Fibroblast of lung (primary cell): ENCODE data around the gene ALDH4A1. TPM values are rescaled to one million over a fixed set of nuclear protein-coding genes. Genes with fewer than 3 reads are reported as not detected.

Source experiments
- DNase-seq, 2 donors: peaks; one replicate each; pipeline versions ENCODE4 v3.0.0 to v3.0.0-alpha.2; 2010; ENCODE audit warnings: low read depth in 2 of 2
- H2AFZ ChIP-seq: 2 replicates; pipeline ENCODE4 v1.5.1; 2012; ENCODE audit warnings: low read length, control low read depth, inconsistent platforms
- H3K27ac ChIP-seq: 2 replicates; pipeline ENCODE4 v1.5.1; 2011; ENCODE audit warnings: low read length, control low read depth; ENCODE audit not compliant: insufficient read depth
- H3K27me3 ChIP-seq: 2 replicates; pipeline ENCODE4 v1.5.1; 2011; ENCODE audit warnings: mild to moderate bottlenecking, low read length; ENCODE audit not compliant: control insufficient read depth, insufficient read depth
- H3K36me3 ChIP-seq: 2 replicates; pipeline ENCODE4 v1.5.1; 2011; ENCODE audit warnings: low read length; ENCODE audit not compliant: control insufficient read depth, insufficient read depth
- H3K4me1 ChIP-seq: 2 replicates; pipeline ENCODE4 v1.5.1; 2011; ENCODE audit warnings: low read length; ENCODE audit not compliant: control insufficient read depth, insufficient read depth; ENCODE audit errors: extremely low read depth
- H3K4me2 ChIP-seq: 2 replicates; pipeline ENCODE4 v1.5.1; 2011; ENCODE audit warnings: low read length, control low read depth; ENCODE audit not compliant: insufficient read depth; ENCODE audit errors: extremely low read depth
- H3K4me3 ChIP-seq, 4 experiments: fragments of 200-600 bp in 1 of 4; sonication (generic) in 1 of 4; replicated peaks in 1 of 4; 2 replicates each; pipeline ENCODE4 v1.5.1; 2011 to 2016; ENCODE audit warnings: low read length in 4 of 4, low read depth in 3 of 4, mild to moderate bottlenecking in 3 of 4, control low read depth in 2 of 4, inconsistent platforms in 1 of 4, mixed read lengths in 1 of 4; ENCODE audit not compliant: insufficient read depth in 1 of 4; ENCODE audit errors: control extremely low read depth in 1 of 4
- H3K79me2 ChIP-seq: 2 replicates; pipeline ENCODE4 v1.5.1; 2012; ENCODE audit warnings: mild to moderate bottlenecking, low read length, inconsistent platforms; ENCODE audit not compliant: control insufficient read depth, insufficient read depth
- H3K9ac ChIP-seq: 2 replicates; pipeline ENCODE4 v1.5.1; 2011; ENCODE audit warnings: mild to moderate bottlenecking, low read length, control low read depth; ENCODE audit not compliant: insufficient read depth
- H3K9me3 ChIP-seq: 2 replicates; pipeline ENCODE4 v1.5.1; 2012; ENCODE audit warnings: low read depth, low read length; ENCODE audit not compliant: control insufficient read depth, insufficient read depth
- H4K20me1 ChIP-seq: 2 replicates; pipeline ENCODE4 v1.5.1; 2011; ENCODE audit warnings: low read length; ENCODE audit not compliant: control insufficient read depth, insufficient read depth; ENCODE audit errors: extremely low read depth
- EZH2 ChIP-seq: IDR thresholded peaks from 2 replicates; pipeline ENCODE4 v1.5.1; 2012; ENCODE audit warnings: low read length, control low read depth, mild to moderate bottlenecking; ENCODE audit errors: missing control alignments
- polyA plus RNA-seq, 2 donors: library from polyadenylated mRNA; depleted of rRNA in 1 of 2; stranded (reverse) in 1 of 2; unstranded in 1 of 2; fragments of >200 nt; gene quantifications; 2 replicates each; pipeline ENCODE4 v1.2.1, GENCODE V29; 2011 to 2012; ENCODE audit warnings: missing spikeins in 1 of 2
- total RNA-seq: library from RNA; depleted of rRNA; stranded (reverse); fragments of >200 nt; gene quantifications from 2 replicates; pipeline ENCODE4 v1.2.1, GENCODE V29; 2014
- TF ChIP-seq, protein P1 (sequence below), 2 donors: IDR thresholded peaks in 1 of 2; conservative IDR thresholded peaks in 1 of 2; 1 replicate in 1 of 2; 2 replicates in 1 of 2; pipeline ENCODE4 v1.5.1; 2011 to 2012; ENCODE audit warnings: low read length in 2 of 2, control low read depth in 1 of 2, inconsistent platforms in 1 of 2, low read depth in 1 of 2, mild to moderate bottlenecking in 1 of 2

Gene ALDH4A1
- total and polyA plus RNA-seq, 2 donors (not counting 1 experiment from before 2014, with no cell fraction given) = 6.9 to 11.9 TPM

DNA sequence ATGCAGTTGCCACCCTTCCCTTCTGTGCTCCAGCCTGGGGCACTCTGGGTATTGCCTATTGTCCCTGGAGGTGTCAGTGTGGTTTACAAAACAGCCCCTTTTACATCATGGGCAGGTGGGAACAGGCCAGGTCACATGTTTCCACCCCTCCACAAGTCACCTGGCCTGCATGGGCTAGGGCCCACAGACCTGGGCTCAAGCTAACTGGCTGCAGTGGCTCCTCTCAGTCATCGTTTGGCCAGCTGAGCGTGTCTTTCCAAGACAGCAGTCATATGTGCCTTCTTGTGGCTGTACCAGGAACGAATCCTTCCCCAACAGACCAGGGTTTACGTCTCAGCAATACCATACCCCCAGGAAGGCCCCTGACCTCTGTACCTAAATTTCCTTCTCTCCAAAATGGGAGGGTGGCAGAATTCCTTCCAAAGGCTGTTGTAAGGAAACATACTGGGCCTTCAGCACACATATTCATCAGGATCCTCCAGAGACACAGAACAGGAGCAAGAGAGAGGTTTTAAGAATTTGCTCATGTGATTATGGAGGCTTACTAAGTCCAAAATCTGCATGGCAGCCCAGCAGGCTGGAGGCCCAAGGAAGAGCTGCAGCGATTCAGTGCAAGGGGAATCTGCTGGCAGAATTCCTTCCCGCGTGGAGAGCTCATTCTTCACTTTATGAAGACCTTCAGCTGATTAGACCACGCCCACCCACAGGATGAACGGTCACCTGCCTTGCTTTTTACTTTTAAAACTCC lies 32.3 kb downstream of the ALDH4A1 start:
- DNase-seq = no peak
- Histone ChIP-seq H3K27me3 (peaks cover 3% of the 10 kb centered on the region), H3K9me3 (no peaks in the 10 kb centered on the region), H3K4me1 (no peaks in the 10 kb centered on the region), H3K27ac (no peak overlapping the region), H3K9ac (no peak overlapping the region), H3K36me3 (no peaks in the 10 kb centered on the region), H3K79me2 (no peaks in the 10 kb centered on the region), H3K4me3 (no peak overlapping the region), H2AFZ (no peak overlapping the region), H3K4me2 (no peak overlapping the region), H4K20me1 (no peaks in the 10 kb centered on the region)
- TF ChIP-seq, protein P1, sequence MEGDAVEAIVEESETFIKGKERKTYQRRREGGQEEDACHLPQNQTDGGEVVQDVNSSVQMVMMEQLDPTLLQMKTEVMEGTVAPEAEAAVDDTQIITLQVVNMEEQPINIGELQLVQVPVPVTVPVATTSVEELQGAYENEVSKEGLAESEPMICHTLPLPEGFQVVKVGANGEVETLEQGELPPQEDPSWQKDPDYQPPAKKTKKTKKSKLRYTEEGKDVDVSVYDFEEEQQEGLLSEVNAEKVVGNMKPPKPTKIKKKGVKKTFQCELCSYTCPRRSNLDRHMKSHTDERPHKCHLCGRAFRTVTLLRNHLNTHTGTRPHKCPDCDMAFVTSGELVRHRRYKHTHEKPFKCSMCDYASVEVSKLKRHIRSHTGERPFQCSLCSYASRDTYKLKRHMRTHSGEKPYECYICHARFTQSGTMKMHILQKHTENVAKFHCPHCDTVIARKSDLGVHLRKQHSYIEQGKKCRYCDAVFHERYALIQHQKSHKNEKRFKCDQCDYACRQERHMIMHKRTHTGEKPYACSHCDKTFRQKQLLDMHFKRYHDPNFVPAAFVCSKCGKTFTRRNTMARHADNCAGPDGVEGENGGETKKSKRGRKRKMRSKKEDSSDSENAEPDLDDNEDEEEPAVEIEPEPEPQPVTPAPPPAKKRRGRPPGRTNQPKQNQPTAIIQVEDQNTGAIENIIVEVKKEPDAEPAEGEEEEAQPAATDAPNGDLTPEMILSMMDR (conservative IDR thresholded peaks at IDR 0.05 in 1 of 2, IDR thresholded peaks at IDR 0.05 in 1 of 2; ENCODE audit: low read depth in 1 of 2, low read length in 2 of 2) = no peak
- no peak for TF ChIP-seq EZH2

GRCh38 chr1:18868801-18869424 lies 33.4 kb downstream of the ALDH4A1 start:
- H3K4me2 ChIP-seq = no peak overlapping the region
- no peaks in the 10 kb centered on the region for H3K9me3 ChIP-seq
- H3K79me2 ChIP-seq = no peaks in the 10 kb centered on the region
- no peak for TF ChIP-seq EZH2
- TF ChIP-seq, protein P1 (conservative IDR thresholded peaks at IDR 0.05 in 1 of 2, IDR thresholded peaks at IDR 0.05 in 1 of 2; ENCODE audit: low read depth in 1 of 2, low read length in 2 of 2) = no peak
- no peak overlapping the region for H2AFZ ChIP-seq
- no peaks in the 10 kb centered on the region for H3K36me3 ChIP-seq
- no peaks in the 10 kb centered on the region for H4K20me1 ChIP-seq
- H3K9ac ChIP-seq = no peak overlapping the region
- no peak overlapping the region for H3K4me3 ChIP-seq
- H3K27ac ChIP-seq = no peak overlapping the region
- no peaks in the 10 kb centered on the region for H3K4me1 ChIP-seq
- peaks cover 3% of the 10 kb centered on the region for H3K27me3 ChIP-seq
- DNase-seq = no peak

DNA sequence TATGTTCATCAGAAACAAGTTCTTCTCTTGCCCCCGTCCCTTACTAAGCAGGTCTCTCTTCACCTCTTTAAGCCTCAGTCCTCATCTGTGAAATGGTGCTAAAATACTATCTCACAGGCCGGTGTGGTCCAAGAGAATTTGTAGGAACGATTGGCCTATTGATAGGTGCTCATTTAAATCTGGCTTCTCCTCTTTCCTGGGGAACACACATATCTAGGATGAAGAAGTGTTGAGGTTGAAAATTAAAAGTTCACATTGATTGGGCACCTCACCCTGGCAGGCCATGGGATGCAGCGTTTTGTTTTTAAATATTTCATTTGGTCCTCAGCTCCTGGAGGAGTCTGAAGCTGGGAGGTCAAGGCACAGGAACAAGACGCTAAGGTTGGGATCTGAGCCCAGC lies 34.0 kb downstream of the ALDH4A1 start:
- TF ChIP-seq EZH2 = no peak
- TF ChIP-seq, protein P1 (conservative IDR thresholded peaks at IDR 0.05 in 1 of 2, IDR thresholded peaks at IDR 0.05 in 1 of 2; ENCODE audit: low read depth in 1 of 2, low read length in 2 of 2) = no peak
- H3K27ac ChIP-seq = no peak overlapping the region
- no peaks in the 10 kb centered on the region for H3K36me3 ChIP-seq
- H2AFZ ChIP-seq = no peak overlapping the region
- no peak overlapping the region for H3K9ac ChIP-seq
- H3K4me3 ChIP-seq = no peak overlapping the region
- H3K4me1 ChIP-seq = no peaks in the 10 kb centered on the region
- no peaks in the 10 kb centered on the region for H3K79me2 ChIP-seq
- H3K9me3 ChIP-seq = no peaks in the 10 kb centered on the region
- no peaks in the 10 kb centered on the region for H4K20me1 ChIP-seq
- H3K27me3 ChIP-seq = peaks cover 3% of the 10 kb centered on the region
- no peak for DNase-seq
- H3K4me2 ChIP-seq = no peak overlapping the region
